Measurements from ENCODE around the gene SHISA8. TPM values are rescaled to one million over a fixed set of nuclear protein-coding genes. Genes with fewer than 3 reads are reported as not detected.

The SHISA8 gene
- total RNA-seq, 6 donors from 2014 or later = 0.17 TPM; not detected in 5

- H3K36me3 ChIP-seq = no peaks in the 10 kb centered on the region
- TF ChIP-seq EP300 (IDR thresholded peaks at IDR 0.05) (no peak), POLR2A (IDR thresholded peaks at IDR 0.05) (no peak), POLR2AphosphoS5 (IDR thresholded peaks at IDR 0.05) (no peak)
- TF ChIP-seq, protein P1, sequence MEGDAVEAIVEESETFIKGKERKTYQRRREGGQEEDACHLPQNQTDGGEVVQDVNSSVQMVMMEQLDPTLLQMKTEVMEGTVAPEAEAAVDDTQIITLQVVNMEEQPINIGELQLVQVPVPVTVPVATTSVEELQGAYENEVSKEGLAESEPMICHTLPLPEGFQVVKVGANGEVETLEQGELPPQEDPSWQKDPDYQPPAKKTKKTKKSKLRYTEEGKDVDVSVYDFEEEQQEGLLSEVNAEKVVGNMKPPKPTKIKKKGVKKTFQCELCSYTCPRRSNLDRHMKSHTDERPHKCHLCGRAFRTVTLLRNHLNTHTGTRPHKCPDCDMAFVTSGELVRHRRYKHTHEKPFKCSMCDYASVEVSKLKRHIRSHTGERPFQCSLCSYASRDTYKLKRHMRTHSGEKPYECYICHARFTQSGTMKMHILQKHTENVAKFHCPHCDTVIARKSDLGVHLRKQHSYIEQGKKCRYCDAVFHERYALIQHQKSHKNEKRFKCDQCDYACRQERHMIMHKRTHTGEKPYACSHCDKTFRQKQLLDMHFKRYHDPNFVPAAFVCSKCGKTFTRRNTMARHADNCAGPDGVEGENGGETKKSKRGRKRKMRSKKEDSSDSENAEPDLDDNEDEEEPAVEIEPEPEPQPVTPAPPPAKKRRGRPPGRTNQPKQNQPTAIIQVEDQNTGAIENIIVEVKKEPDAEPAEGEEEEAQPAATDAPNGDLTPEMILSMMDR (IDR thresholded peaks at IDR 0.05) = no peak
- ATAC-seq (ENCODE audit: low FRiP score in 2 of 2) (peak in 1 of 2 donors; percentile 25), DNase-seq (peak in 1 of 2 donors; percentile 45)
- no peaks in the 10 kb centered on the region for H3K27me3 ChIP-seq
- 82% methylated on average over 11 of the region's 16 CpGs; no CpG with 5 or more reads in 1 of the 2 donors for WGBS, 2 donors
- no peaks in the 10 kb centered on the region for H3K4me1 ChIP-seq
- H3K9me3 ChIP-seq = no peaks in the 10 kb centered on the region
- H3K27ac ChIP-seq = no peak overlapping the region
- no peak overlapping the region for H3K4me3 ChIP-seq
Observed at GRCh38 chr22:41933411-41934177, 18.7 kb upstream of the SHISA8 start.

DNA sequence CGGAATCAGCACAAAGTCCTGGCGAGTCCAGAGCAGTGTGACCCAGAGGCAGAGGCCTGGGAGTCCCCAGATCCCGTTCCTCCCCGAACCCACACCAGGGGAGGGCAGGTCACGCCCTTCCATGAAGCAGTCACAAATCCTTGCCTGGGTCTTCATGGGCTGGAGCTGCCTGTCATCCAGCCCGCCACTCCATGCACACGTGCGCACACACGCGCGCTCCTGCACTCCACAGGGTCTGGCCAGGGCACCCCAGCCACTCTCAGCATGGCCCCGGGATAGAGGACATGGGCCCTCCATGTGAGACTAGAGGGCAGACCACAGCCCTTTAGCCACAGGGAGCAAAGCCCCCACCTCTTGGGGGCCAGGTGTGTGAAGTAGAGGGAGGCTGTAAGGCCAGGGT is 17.5 kb upstream of the SHISA8 start:
- no peaks in the 10 kb centered on the region for H3K27me3 ChIP-seq
- H3K4me3 ChIP-seq = no peak overlapping the region
- ATAC-seq (ENCODE audit: low FRiP score in 2 of 2) (no peak), DNase-seq (peak in 1 of 2 donors; percentile 44)
- no peak for TF ChIP-seq EP300 (IDR thresholded peaks at IDR 0.05)
- no peaks in the 10 kb centered on the region for H3K9me3 ChIP-seq
- H3K27ac ChIP-seq = no peak overlapping the region
- no peaks in the 10 kb centered on the region for H3K4me1 ChIP-seq
- WGBS, 2 donors = 97 to 100% methylated on average over 6 to 12 of the region's 12 CpGs
- H3K36me3 ChIP-seq = no peaks in the 10 kb centered on the region

GRCh38 chr22:41931701-41932269 is 16.9 kb upstream of the SHISA8 start:
- no peak for DNase-seq
- no peak overlapping the region for H3K4me3 ChIP-seq
- peaks cover 0 to 4% (median 0%) of the 10 kb centered on the region in 4 donors for H3K27me3 ChIP-seq
- peaks cover 0 to 5% (median under 1%) of the 10 kb centered on the region in 4 donors for H3K4me1 ChIP-seq
- 87 to 93% methylated on average over 10 of the region's 10 CpGs for WGBS, 2 donors
- H3K27ac ChIP-seq = no peak overlapping the region
- TF ChIP-seq EP300 (IDR thresholded peaks at IDR 0.05) = no peak
- TF ChIP-seq POLR2A (IDR thresholded peaks at IDR 0.05) = no peak
- TF ChIP-seq, protein P1 (IDR thresholded peaks at IDR 0.05) = no peak
- TF ChIP-seq POLR2AphosphoS5 (IDR thresholded peaks at IDR 0.05) = no peak
- no peaks in the 10 kb centered on the region for H3K9me3 ChIP-seq
- ATAC-seq (ENCODE audit: low FRiP score in 2 of 2) = no peak
- no peaks in the 10 kb centered on the region for H3K36me3 ChIP-seq

DNA sequence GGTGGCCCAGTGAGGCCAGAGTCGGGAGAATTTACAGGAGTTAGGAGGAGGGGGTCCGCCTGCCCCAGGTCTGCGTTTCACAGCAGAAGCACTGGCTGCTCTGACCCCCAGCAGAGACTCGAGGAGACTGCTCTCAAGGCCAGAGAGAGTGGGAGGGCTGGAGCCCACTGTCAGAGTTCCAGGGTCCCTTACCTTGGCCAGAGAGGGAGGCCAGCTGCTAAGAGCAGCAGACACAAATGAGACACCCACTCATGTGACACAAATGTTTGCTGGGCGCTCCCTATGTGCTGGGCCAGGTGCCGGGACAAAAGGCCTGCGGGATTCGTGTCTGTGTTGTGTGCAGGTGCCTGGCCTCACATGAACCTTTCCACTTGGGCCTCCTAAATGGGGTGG is 14.5 kb upstream of the SHISA8 start:
- Histone ChIP-seq H3K9me3 (no peaks in the 10 kb centered on the region), H3K27ac (no peak overlapping the region), H3K4me1 (peaks cover 8 to 19% (median 11%) of the 10 kb centered on the region in 4 donors), H3K4me3 (no peak overlapping the region), H3K27me3 (peaks cover 0 to 21% (median 9%) of the 10 kb centered on the region in 4 donors), H3K36me3 (no peaks in the 10 kb centered on the region)
- TF ChIP-seq, protein P1 (IDR thresholded peaks at IDR 0.05) = no peak
- TF ChIP-seq POLR2A (IDR thresholded peaks at IDR 0.05) (no peak), EP300 (IDR thresholded peaks at IDR 0.05) (no peak), POLR2AphosphoS5 (IDR thresholded peaks at IDR 0.05) (no peak)
- WGBS, 2 donors = 75 to 79% methylated on average over 8 of the region's 8 CpGs
- no peak for ATAC-seq (ENCODE audit: low FRiP score in 2 of 2)
- DNase-seq = no peak

- H3K9me3 ChIP-seq = no peaks in the 10 kb centered on the region
- TF ChIP-seq POLR2A (IDR thresholded peaks at IDR 0.05) = no peak
- TF ChIP-seq EP300 (IDR thresholded peaks at IDR 0.05) = no peak
- TF ChIP-seq POLR2AphosphoS5 (IDR thresholded peaks at IDR 0.05) = no peak
- TF ChIP-seq, protein P1 (IDR thresholded peaks at IDR 0.05) = no peak
- ATAC-seq (ENCODE audit: low FRiP score in 2 of 2) (peak in 1 of 2 donors; percentile 3), DNase-seq (peak in 1 of 2 donors; percentile 61)
- no peak overlapping the region for H3K27ac ChIP-seq
- 78 to 83% methylated on average over 9 to 13 of the region's 14 CpGs for WGBS, 2 donors
- H3K36me3 ChIP-seq = no peaks in the 10 kb centered on the region
- H3K4me1 ChIP-seq = peaks cover 8 to 19% (median 11%) of the 10 kb centered on the region in 4 donors
- H3K4me3 ChIP-seq = no peak overlapping the region
- peaks cover 0 to 21% (median 9%) of the 10 kb centered on the region in 4 donors for H3K27me3 ChIP-seq
Observed at GRCh38 chr22:41928593-41929417, 13.9 kb upstream of the SHISA8 start.

Data from upper lobe of left lung (tissue), 6 donors.